ENCODE measurements around the gene GATA1. TPM values are rescaled to one million over a fixed set of nuclear protein-coding genes. Genes with fewer than 3 reads are reported as not detected.

Gene GATA1
- total RNA-seq, 1 experiment from 2014 or later = not detected

Other genes with a start within 250 kb of the GATA1 start
- gene TBC1D25, start 246.9 kb upstream of the GATA1 start, total RNA-seq (2014; rRNA removed; shearing (Covaris generic)) = 2.4 and 3.0 TPM in 2 replicates
- gene RBM3, start 212.1 kb upstream of the GATA1 start, total RNA-seq (2014; rRNA removed; shearing (Covaris generic)) = 142 and 159 TPM in 2 replicates
- 82.3 and 92.5 TPM in 2 replicates for gene WDR13, start 189.1 kb upstream of the GATA1 start, total RNA-seq (2014; rRNA removed; shearing (Covaris generic))
- gene WAS, start 102.8 kb upstream of the GATA1 start, total RNA-seq (2014; rRNA removed; shearing (Covaris generic)) = 0.57 TPM in 1 of 2 replicates, not detected in the other
- 14.3 and 20.7 TPM in 2 replicates for gene SUV39H1, start 89.9 kb upstream of the GATA1 start, total RNA-seq (2014; rRNA removed; shearing (Covaris generic))
- gene GLOD5, start 24.8 kb upstream of the GATA1 start, total RNA-seq (2014; rRNA removed; shearing (Covaris generic)) = not detected in 2 replicates
- gene HDAC6, start 15.5 kb downstream of the GATA1 start, total RNA-seq (2014; rRNA removed; shearing (Covaris generic)) = 18.9 and 40.9 TPM in 2 replicates
- gene ERAS, start 39.9 kb downstream of the GATA1 start, total RNA-seq (2014; rRNA removed; shearing (Covaris generic)) = not detected in 2 replicates
- gene PCSK1N, start 49.0 kb downstream of the GATA1 start, total RNA-seq (2014; rRNA removed; shearing (Covaris generic)) = 28.7 and 32.1 TPM in 2 replicates
- gene TIMM17B, start 111.2 kb downstream of the GATA1 start, total RNA-seq (2014; rRNA removed; shearing (Covaris generic)) = 47.4 and 64.1 TPM in 2 replicates
- gene PQBP1, start 111.3 kb downstream of the GATA1 start, total RNA-seq (2014; rRNA removed; shearing (Covaris generic)) = 102 TPM in 2 replicates
- 24.8 and 24.9 TPM in 2 replicates for gene SLC35A2, start 125.1 kb downstream of the GATA1 start, total RNA-seq (2014; rRNA removed; shearing (Covaris generic))
- gene PIM2, start 132.4 kb downstream of the GATA1 start, total RNA-seq (2014; rRNA removed; shearing (Covaris generic)) = 4.6 and 6.6 TPM in 2 replicates
- gene OTUD5, start 171.0 kb downstream of the GATA1 start, total RNA-seq (2014; rRNA removed; shearing (Covaris generic)) = 16.8 and 17.8 TPM in 2 replicates
- 0.18 and 0.46 TPM in 2 replicates for gene KCND1, start 185.3 kb downstream of the GATA1 start, total RNA-seq (2014; rRNA removed; shearing (Covaris generic))
- gene GRIPAP1, start 215.7 kb downstream of the GATA1 start, total RNA-seq (2014; rRNA removed; shearing (Covaris generic)) = 9.7 and 16.9 TPM in 2 replicates